NT2/D1 (cell line): ENCODE results near the gene MACF1.
"Not testable (repeated sequence)": the region's sequence is repeated elsewhere in the genome, so short reads cannot be mapped to it uniquely, and the experiment has no call there.

Experiments
- DNase-seq: peaks from one replicate; pipeline ENCODE4 v3.0.0-alpha.2; 2011; ENCODE audit warnings: low read depth, low spot score
- H3K27me3 ChIP-seq: 2 replicates; pipeline ENCODE4 v1.6.0; 2011; ENCODE audit warnings: mild to moderate bottlenecking; ENCODE audit not compliant: insufficient read length, insufficient read depth
- H3K36me3 ChIP-seq: 2 replicates; pipeline ENCODE4 v1.6.1; 2011; ENCODE audit warnings: mild to moderate bottlenecking, low read length, mixed read lengths; ENCODE audit not compliant: insufficient read depth, insufficient read length
- H3K4me1 ChIP-seq: 2 replicates; pipeline ENCODE4 v1.5.1; 2011; ENCODE audit not compliant: insufficient read depth, insufficient read length
- H3K4me3 ChIP-seq: 2 replicates; pipeline ENCODE4 v1.5.1; 2011; ENCODE audit warnings: low read depth; ENCODE audit not compliant: insufficient read length
- H3K9ac ChIP-seq: 2 replicates; pipeline ENCODE4 v1.6.0; 2011; ENCODE audit warnings: low read depth; ENCODE audit not compliant: insufficient read length
- H3K9me3 ChIP-seq: 2 replicates; pipeline ENCODE4 v1.5.1; 2011; ENCODE audit warnings: mild to moderate bottlenecking, low read length; ENCODE audit not compliant: insufficient read depth
- SUZ12 ChIP-seq: IDR thresholded peaks from 2 replicates; pipeline ENCODE4 v1.6.1; 2011; ENCODE audit not compliant: insufficient read length, insufficient read depth; ENCODE audit errors: extremely low read depth
- YY1 ChIP-seq: IDR thresholded peaks from 2 replicates; pipeline ENCODE4 v1.6.1; 2011; ENCODE audit not compliant: insufficient read length, insufficient read depth
- ZNF274 ChIP-seq: IDR thresholded peaks from 2 replicates; pipeline ENCODE4 v1.6.1; 2011; ENCODE audit warnings: mild to moderate bottlenecking, low read depth, low read length

Gene MACF1

GRCh38 chr1:39452540-39452939, 248.0 kb downstream of the MACF1 start:
- no peaks in the 10 kb centered on the region for H3K4me1 ChIP-seq
- no peak overlapping the region for H3K9ac ChIP-seq
- no peaks in the 10 kb centered on the region for H3K27me3 ChIP-seq
- H3K36me3 ChIP-seq = peaks cover 94% of the 10 kb centered on the region
- H3K9me3 ChIP-seq = no peaks in the 10 kb centered on the region
- no peak for TF ChIP-seq SUZ12
- no peak for TF ChIP-seq ZNF274
- no peak for TF ChIP-seq YY1
- DNase-seq = no peak
- H3K4me3 ChIP-seq = no peak overlapping the region

- H3K4me1 ChIP-seq = no peaks in the 10 kb centered on the region
- no peak overlapping the region for H3K4me3 ChIP-seq
- no peaks in the 10 kb centered on the region for H3K9me3 ChIP-seq
- H3K9ac ChIP-seq = no peak overlapping the region
- TF ChIP-seq SUZ12 (no peak), YY1 (no peak), ZNF274 (no peak)
- no peaks in the 10 kb centered on the region for H3K27me3 ChIP-seq
- H3K36me3 ChIP-seq = peaks cover 94% of the 10 kb centered on the region
- DNase-seq = no peak
Observed at GRCh38 chr1:39453603-39454002, 249.1 kb downstream of the MACF1 start.

- TF ChIP-seq YY1 = no peak
- no peak for TF ChIP-seq ZNF274
- no peak for TF ChIP-seq SUZ12
- no peaks in the 10 kb centered on the region for H3K9me3 ChIP-seq
- H3K4me1 ChIP-seq = no peaks in the 10 kb centered on the region
- peaks cover 98% of the 10 kb centered on the region for H3K36me3 ChIP-seq
- H3K9ac ChIP-seq = no peak overlapping the region
- no peak for DNase-seq
- no peak overlapping the region for H3K4me3 ChIP-seq
- no peaks in the 10 kb centered on the region for H3K27me3 ChIP-seq
Observed at GRCh38 chr1:39458991-39459390, 254.5 kb downstream of the MACF1 start.

- Histone ChIP-seq H3K27me3 (no peaks in the 10 kb centered on the region), H3K9ac (no peak overlapping the region), H3K4me3 (no peak overlapping the region), H3K9me3 (no peaks in the 10 kb centered on the region), H3K4me1 (no peaks in the 10 kb centered on the region), H3K36me3 (peaks cover 97% of the 10 kb centered on the region)
- TF ChIP-seq SUZ12 = no peak
- DNase-seq = no peak
Observed at GRCh38 chr1:39462074-39462473, 257.6 kb downstream of the MACF1 start.

- no peak overlapping the region for H3K9ac ChIP-seq
- no peaks in the 10 kb centered on the region for H3K27me3 ChIP-seq
- TF ChIP-seq YY1 (no peak), SUZ12 (no peak), ZNF274 (no peak)
- H3K9me3 ChIP-seq = no peaks in the 10 kb centered on the region
- no peaks in the 10 kb centered on the region for H3K4me1 ChIP-seq
- DNase-seq = no peak
- H3K4me3 ChIP-seq = no peak overlapping the region
- peaks cover 97% of the 10 kb centered on the region for H3K36me3 ChIP-seq
Observed at GRCh38 chr1:39466413-39467107, 262.1 kb downstream of the MACF1 start.

- H3K4me1 ChIP-seq, DNase-seq, H3K27me3 ChIP-seq, H3K9ac ChIP-seq, H3K9me3 ChIP-seq, H3K4me3 ChIP-seq: not testable (repeated sequence)
- peaks cover 96% of the 10 kb centered on the region for H3K36me3 ChIP-seq
Observed at GRCh38 chr1:39467108-39467720, 262.7 kb downstream of the MACF1 start.

- H3K36me3 ChIP-seq = peaks cover 95% of the 10 kb centered on the region
- no peaks in the 10 kb centered on the region for H3K4me1 ChIP-seq
- no peak overlapping the region for H3K9ac ChIP-seq
- H3K9me3 ChIP-seq = no peaks in the 10 kb centered on the region
- no peaks in the 10 kb centered on the region for H3K27me3 ChIP-seq
- no peak for TF ChIP-seq ZNF274
- no peak for TF ChIP-seq YY1
- TF ChIP-seq SUZ12 = no peak
- H3K4me3 ChIP-seq = no peak overlapping the region
- no peak for DNase-seq
Observed at GRCh38 chr1:39469150-39469549, 264.7 kb downstream of the MACF1 start.
